ENCODE data around the gene MGAT5.

Gene MGAT5

DNA sequence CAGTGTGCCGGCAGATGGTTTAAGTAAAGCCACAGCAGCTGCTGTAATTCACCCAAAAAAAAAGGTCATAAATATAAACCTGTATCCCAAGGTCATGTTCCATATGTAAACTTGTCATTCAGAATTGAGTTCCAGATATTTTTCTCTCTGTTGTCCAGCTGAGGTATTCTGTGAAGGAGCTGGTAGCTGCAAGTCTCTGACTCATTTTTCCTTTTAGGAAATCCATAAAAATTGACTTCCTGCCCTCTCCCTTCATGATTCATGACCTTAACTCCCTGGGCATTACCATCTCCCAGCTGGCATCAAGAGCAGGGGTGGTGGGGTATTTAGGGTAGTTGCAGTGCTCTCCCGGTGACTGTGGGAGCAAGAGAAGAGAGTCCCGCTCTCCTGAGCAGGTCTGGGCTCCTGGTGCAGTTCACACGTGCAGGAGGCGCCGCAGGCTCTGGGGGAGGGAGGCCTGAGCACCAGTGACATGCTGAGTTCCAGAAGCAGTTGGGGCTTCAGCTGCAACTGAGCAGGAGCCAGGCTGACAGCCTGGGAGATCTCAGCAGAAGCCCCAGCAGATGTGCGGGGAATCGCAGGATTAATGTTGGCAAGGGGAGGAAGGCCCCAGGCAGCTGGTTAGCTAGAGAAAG lies 192.6 kb downstream of the MGAT5 start:
- H3K4me3 ChIP-seq (ENCODE audit: low read depth, low read length): no peak overlapping the region
- ChIA-PET POLR2A (no interaction called here), CTCF (interaction anchor here (0.6 to 1.2 kb wide), 4 partner anchors 35 to 328 kb away, joined by 3 to 4 read pairs (median 3); no protein-coding TSS in a partner anchor)
- H3K27ac ChIP-seq (ENCODE audit: extremely low read depth, low read depth, low read length): no peak overlapping the region
- H3K9me3 ChIP-seq (ENCODE audit: control insufficient read depth, insufficient read depth, low read depth, low read length): no peaks in the 10 kb centered on the region
- no peak for TF ChIP-seq ZNF248 (tag by site-specific recombination; IDR thresholded peaks at IDR 0.05)
- TF ChIP-seq ZIC2 (tag by site-specific recombination; IDR thresholded peaks at IDR 0.05): peak; percentile 43; the same call in 1 of the 2 replicates
- TF ChIP-seq ZNF140 (tag by site-specific recombination; IDR thresholded peaks at IDR 0.05): no peak
- peaks cover 0 to 32% of the 10 kb centered on the region in 2 experiments; a peak in 2 of 3 replicates for H3K36me3 ChIP-seq (ENCODE audit: control insufficient read depth in 2 of 2, insufficient read depth in 1 of 2, low read length in 2 of 2)
- H3K4me1 ChIP-seq (ENCODE audit: control insufficient read depth, insufficient read depth, low read length): no peaks in the 10 kb centered on the region

DNA sequence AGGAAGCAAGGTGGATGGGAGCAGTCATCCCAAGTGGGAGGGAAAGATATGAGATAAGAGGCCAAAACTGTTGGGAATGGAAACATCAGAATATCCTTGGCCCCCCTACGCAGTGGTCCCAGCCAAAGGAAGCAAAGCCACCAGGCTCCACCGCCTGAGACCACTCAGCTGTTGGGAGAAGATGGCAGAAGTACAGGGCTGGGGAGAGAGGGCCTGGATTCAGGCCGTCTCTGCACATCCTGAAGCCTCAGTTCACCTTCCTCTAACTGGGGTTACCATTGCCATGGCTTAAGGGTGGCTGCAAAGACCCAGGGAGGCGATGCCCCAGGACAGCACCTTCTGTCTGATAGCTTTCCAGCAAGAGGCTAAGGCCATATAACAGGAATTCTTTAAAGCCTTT lies 193.8 kb downstream of the MGAT5 start:
- Histone ChIP-seq H3K27ac (ENCODE audit: extremely low read depth, low read depth, low read length) (no peak overlapping the region), H3K36me3 (ENCODE audit: control insufficient read depth in 2 of 2, insufficient read depth in 1 of 2, low read length in 2 of 2) (peaks cover 0 to 30% of the 10 kb centered on the region in 2 experiments; a peak in 2 of 3 replicates), H3K4me1 (ENCODE audit: control insufficient read depth, insufficient read depth, low read length) (no peaks in the 10 kb centered on the region), H3K4me3 (ENCODE audit: low read depth, low read length) (no peak overlapping the region), H3K9me3 (ENCODE audit: control insufficient read depth, insufficient read depth, low read depth, low read length) (no peaks in the 10 kb centered on the region)
- TF ChIP-seq ZNF121 (tag by site-specific recombination; IDR thresholded peaks at IDR 0.05): no peak
- TF ChIP-seq HIC1 (tag by site-specific recombination; IDR thresholded peaks at IDR 0.05): no peak
- TF ChIP-seq ZNF398 (tag by site-specific recombination; IDR thresholded peaks at IDR 0.05): no peak
- no peak for TF ChIP-seq ZNF544 (tag by site-specific recombination; IDR thresholded peaks at IDR 0.05)
- no peak for TF ChIP-seq TRIM28 (IDR thresholded peaks at IDR 0.05; ENCODE audit: borderline replicate concordance, low read length)
- TF ChIP-seq, protein P1, sequence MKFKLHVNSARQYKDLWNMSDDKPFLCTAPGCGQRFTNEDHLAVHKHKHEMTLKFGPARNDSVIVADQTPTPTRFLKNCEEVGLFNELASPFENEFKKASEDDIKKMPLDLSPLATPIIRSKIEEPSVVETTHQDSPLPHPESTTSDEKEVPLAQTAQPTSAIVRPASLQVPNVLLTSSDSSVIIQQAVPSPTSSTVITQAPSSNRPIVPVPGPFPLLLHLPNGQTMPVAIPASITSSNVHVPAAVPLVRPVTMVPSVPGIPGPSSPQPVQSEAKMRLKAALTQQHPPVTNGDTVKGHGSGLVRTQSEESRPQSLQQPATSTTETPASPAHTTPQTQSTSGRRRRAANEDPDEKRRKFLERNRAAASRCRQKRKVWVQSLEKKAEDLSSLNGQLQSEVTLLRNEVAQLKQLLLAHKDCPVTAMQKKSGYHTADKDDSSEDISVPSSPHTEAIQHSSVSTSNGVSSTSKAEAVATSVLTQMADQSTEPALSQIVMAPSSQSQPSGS (tag by site-specific recombination; IDR thresholded peaks at IDR 0.05; ENCODE audit: low read depth): no peak
- TF ChIP-seq ZNF202 (tag by site-specific recombination; IDR thresholded peaks at IDR 0.05; ENCODE audit: borderline replicate concordance): no peak
- TF ChIP-seq ZNF175 (tag by site-specific recombination; IDR thresholded peaks at IDR 0.05): no peak
- TF ChIP-seq GLI2 (tag by site-specific recombination; IDR thresholded peaks at IDR 0.05; ENCODE audit: borderline replicate concordance, low read depth): no peak
- TF ChIP-seq GFI1B (tag by site-specific recombination; IDR thresholded peaks at IDR 0.05): no peak
- TF ChIP-seq, protein P2, sequence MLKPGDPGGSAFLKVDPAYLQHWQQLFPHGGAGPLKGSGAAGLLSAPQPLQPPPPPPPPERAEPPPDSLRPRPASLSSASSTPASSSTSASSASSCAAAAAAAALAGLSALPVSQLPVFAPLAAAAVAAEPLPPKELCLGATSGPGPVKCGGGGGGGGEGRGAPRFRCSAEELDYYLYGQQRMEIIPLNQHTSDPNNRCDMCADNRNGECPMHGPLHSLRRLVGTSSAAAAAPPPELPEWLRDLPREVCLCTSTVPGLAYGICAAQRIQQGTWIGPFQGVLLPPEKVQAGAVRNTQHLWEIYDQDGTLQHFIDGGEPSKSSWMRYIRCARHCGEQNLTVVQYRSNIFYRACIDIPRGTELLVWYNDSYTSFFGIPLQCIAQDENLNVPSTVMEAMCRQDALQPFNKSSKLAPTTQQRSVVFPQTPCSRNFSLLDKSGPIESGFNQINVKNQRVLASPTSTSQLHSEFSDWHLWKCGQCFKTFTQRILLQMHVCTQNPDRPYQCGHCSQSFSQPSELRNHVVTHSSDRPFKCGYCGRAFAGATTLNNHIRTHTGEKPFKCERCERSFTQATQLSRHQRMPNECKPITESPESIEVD (tag by site-specific recombination; IDR thresholded peaks at IDR 0.05): no peak
- TF ChIP-seq ZNF274 (IDR thresholded peaks at IDR 0.05; ENCODE audit: low read length): no peak
- no peak for TF ChIP-seq ZNF274 (tag by site-specific recombination; IDR thresholded peaks at IDR 0.05; ENCODE audit: borderline replicate concordance)
- TF ChIP-seq ZNF610 (tag by site-specific recombination; IDR thresholded peaks at IDR 0.05; ENCODE audit: borderline replicate concordance): no peak
- POLR2A ChIA-PET: no interaction called here
- CTCF ChIA-PET: interaction anchor here (0.6 to 5.9 kb wide), 7 partner anchors 12 to 564 kb away, joined by 3 to 52 read pairs (median 3); no protein-coding TSS in a partner anchor
